CD4-positive, alpha-beta T cell treated with Interleukin-21 for 1 hour (primary cell): Measurements from ENCODE around the gene LENG8.
"Not testable (repeated sequence)": the region's sequence is repeated elsewhere in the genome, so short reads cannot be mapped to it uniquely, and the experiment has no call there.

Experiments used
- DNase-seq: peaks from one replicate; pipeline ENCODE4 v3.0.0-alpha.2; 2020

LENG8 gene

DNA sequence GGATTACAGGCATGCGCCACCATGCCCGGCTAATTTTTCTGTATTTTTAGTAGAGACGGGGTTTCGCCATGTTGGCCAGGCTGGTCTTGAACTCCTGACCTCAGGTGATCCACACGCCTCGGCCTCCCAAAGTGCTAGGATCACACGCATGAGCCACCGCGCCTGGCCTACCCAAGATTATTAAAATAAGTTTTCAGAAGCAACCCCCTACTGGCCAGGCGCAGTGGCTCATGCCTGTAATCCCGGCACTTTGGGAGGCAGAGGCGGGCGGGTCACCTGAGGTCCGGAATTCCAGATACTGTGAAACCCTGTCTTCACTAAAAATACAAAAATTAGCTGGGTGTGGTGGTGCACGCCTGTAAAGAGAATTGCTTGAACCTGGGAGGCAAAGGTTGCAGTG lies 2.6 kb upstream of the LENG8 start:
- DNase-seq = not testable (repeated sequence)

DNA sequence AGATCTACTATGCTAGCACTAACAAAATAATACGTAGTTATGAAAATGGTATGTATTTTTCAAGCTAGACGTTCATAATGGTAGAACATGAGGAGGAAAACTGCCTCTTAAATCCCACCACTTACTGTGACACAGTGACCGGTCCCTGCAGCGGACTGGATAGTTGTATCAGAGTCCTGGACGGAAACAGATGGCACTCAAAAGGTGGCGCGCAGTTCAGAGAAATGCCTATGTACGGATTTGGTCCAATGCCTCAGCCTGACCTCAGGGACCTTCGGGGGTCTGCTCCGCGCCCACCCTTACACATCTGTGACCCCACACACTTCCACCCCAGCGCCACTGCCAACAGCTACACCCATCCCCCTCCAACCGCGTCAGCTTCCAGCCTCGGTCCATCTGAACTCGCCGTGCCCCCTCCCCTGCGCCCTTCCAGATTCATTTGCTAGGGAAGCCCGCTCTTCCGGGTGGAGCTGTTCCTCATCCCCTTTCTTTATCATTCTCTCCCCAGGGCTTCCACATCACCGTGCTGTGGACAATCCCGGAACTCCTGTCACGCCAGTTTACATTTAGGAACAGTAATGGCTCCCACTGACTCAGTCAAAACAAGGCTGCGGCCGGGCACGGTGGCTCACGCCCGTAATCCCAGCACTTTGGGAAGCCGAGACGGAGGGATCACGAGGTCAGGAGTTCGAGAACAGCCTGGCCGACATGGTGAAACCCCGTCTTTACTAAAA lies 792 bp upstream of the LENG8 start:
- peak; percentile 53 for DNase-seq

DNA sequence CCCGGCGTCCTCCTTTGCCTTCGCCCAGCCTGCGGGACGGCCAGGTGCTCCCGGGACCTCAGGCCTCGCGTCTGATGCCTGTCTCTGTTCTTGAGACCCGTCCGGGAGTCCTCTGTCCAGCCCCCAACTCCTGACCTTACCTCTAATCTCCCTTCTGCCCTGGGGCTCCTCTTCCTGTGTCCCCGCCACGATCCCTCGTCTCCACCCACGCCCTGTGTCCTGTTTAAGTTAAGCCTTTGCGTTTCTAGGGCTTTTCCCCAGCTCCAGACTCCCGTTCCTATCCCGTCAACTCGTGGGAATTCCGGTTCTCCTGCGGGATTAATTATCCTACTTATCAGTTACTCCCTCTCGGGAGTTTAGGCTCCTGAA lies 686 bp downstream of the LENG8 start:
- DNase-seq = no peak

DNA sequence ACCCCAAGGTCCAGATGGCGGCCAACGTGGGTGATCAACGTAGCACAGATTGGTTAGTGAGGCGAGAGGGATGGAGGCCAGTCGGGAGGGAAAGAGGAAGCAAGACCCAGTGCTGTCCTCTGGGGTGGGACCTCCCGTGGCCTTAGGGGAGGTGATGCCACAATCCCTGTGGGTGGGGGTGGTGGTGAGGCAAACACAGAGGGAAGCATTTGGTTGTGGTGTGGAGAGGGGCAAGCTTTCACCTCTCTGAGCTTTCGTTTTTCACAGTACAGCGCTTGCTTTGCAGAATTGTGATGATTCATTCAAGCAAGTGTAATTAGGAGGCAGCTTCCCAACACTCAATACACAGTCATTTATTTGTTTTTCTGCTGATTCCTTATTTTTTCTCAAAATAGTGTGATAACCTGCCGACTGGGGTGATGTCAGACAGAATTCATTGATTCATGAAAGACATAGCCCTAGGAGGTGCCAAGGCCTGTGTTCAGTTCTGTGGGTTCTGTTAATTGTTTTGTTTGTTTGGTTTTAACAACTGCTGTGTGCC lies 2.4 kb downstream of the LENG8 start:
- DNase-seq = no peak

DNA sequence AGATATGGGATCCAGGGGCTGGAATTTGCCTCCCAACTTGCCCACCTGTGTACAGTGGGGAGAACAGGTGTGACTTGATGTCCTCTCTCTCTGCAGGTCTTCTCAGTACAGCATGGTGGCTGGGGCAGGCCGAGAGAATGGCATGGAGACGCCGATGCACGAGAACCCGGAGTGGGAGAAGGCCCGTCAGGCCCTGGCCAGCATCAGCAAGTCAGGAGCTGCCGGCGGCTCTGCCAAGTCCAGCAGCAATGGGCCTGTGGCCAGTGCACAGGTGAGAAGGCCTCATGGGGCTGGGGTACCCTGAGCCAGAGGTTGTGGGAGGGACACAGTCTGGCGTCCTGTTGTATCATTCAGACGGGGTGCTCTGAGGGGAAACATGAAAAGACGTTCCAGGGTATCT lies 3.0 kb downstream of the LENG8 start:
- no peak for DNase-seq

DNA sequence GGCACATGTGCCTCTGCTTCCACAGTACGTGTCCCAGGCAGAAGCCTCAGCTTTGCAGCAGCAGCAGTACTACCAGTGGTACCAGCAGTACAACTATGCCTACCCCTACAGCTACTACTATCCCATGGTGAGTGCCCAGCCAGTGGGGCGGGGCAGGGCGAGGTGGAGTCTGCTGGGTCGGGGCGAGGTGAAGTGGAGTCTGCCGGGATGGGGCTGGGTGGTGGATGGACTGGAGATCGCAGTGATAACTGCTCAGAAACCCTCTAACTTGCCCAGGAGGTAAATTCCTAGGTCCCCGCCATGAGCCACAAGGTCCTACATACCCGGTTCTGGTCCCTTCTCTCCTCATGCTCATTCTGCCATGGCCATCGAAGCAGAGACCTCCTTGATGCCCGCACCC lies 3.6 kb downstream of the LENG8 start:
- DNase-seq = no peak

DNA sequence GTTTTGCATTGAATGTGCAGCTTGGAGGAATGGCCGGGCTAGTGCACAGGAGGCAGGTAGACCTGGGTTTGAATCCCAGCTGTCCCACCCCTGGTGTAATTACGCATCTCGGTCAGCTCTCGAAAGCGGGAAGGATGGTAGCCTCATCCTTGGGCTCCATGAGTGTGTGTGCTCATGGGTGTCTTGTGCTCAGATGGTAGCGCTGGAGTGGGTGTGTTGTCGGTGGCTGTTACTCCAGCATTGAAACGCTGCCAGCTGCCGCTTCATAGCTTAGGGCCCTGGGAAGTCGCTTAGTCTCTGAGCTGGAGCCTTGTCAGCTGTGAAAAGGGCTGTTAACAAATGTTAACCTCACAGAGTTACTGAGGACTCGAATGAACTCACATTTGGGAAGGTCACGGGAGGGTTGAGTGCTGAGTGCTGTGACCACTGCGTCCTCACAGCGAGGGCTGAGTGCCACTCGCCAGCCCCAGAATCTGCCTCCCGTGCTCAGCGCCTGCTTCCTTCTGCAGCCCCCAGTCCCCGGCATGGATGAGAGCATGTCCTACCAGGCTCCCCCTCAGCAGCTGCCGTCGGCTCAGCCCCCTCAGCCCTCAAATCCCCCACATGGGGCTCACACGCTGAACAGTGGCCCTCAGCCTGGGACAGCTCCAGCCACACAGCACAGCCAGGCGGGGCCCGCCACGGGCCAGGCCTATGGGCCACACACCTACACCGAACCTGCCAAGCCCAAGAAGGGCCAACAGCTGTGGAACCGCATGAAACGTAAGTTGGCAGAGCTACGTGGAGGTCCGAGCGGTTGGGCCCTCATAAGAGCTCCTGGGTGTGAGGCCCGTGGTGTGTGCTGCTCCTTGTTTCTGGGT lies 5.2 kb downstream of the LENG8 start:
- no peak for DNase-seq

DNA sequence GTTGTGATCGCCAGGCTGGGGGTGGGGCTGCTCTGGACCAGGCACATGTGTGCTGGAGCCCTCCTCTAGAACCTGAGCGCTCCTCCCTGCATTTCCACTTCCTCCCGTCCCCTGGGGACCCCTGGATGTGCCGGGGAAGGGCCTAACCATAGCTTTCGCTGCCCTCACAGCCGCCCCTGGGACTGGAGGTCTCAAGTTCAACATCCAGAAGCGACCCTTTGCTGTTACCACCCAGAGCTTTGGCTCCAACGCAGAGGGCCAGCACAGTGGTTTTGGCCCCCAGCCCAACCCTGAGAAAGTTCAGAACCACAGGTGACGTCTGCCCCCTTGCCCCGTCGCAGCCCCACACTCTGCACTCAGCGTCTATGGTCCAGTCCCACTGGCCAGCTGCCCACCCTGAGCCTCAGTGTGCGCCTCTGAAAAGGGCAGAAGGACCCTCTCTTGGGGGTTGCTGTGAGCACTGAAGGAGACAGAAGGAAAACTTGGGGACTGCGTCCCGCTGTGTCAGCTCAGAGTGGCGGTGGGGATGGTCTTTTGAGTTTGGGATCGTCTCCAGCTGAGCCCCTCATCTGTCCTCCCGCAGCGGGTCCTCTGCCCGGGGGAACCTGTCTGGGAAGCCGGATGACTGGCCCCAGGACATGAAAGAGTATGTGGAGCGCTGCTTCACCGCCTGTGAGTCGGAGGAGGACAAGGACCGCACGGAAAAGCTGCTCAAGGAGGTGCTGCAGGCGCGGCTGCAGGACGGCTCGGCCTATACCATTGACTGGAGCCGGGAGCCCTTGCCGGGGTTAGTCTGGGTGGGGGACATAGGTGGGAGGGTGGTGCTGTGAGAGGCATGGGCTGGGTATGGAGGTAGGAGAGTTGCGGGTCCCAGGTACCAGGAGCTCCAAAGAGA lies 6.0 kb downstream of the LENG8 start:
- DNase-seq = no peak

DNA sequence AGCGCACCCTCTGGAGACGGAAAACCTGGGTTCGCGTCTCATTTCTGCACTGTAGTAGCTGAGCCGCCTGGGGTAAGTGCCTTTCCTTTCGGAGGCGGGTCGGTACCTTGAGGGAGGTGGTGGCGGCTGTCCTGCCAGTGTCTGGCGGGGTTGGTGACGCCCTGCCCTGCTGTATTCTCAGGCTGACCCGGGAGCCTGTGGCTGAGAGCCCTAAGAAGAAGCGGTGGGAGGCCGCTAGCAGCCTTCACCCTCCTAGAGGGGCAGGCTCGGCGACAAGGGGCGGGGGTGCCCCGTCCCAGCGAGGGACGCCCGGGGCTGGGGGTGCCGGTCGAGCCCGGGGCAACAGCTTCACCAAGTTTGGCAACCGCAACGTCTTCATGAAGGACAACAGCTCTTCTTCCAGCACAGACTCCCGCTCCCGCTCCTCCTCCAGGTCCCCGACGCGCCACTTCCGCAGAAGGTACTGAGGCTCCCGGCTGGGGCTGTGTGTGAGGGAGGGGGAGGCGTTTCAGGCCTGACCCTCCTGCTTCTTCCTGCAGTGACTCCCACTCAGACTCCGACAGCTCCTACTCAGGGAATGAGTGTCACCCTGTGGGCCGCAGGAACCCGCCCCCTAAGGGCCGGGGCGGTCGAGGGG lies 6.9 kb downstream of the LENG8 start:
- no peak for DNase-seq

DNA sequence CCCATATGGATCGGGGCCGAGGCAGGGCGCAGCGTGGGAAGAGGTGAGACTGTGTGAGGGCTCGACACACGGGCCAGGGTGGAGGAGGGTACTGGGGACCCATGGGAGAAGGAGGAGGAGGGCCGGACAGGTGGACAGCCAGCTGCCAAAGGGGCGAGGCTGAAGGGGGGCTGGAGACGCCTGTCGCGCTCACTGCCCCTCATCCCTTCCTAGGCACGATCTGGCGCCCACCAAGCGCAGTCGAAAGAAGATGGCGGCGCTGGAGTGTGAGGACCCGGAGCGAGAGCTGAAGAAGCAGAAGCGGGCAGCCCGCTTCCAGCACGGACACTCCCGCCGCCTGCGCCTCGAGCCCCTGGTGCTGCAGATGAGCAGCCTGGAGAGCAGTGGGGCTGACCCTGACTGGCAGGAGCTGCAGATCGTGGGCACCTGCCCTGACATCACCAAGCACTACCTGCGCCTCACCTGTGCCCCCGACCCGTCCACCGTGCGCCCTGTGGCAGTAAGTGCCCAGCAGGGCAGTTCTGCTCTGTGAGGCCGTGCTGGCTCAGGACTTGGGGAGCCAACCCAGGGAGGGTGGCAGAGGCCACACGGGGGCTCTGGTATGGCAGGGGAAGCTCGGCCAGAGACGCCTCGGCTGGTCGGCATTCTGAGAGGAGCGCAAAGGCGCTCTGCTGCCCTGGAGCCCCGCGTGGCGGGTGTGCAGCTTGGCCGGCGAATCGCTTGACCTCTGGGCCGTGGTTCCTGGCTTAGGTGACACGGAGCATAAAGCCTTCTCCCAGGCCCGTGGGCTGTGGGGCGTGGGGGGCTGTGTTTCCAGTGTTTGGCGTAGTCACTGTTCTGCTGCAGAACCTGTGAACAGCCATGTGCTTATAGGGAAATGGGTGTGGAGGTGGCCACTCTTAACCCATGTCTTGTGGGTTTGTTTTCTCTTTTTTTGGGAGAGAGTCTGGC lies 7.7 kb downstream of the LENG8 start:
- no peak for DNase-seq

DNA sequence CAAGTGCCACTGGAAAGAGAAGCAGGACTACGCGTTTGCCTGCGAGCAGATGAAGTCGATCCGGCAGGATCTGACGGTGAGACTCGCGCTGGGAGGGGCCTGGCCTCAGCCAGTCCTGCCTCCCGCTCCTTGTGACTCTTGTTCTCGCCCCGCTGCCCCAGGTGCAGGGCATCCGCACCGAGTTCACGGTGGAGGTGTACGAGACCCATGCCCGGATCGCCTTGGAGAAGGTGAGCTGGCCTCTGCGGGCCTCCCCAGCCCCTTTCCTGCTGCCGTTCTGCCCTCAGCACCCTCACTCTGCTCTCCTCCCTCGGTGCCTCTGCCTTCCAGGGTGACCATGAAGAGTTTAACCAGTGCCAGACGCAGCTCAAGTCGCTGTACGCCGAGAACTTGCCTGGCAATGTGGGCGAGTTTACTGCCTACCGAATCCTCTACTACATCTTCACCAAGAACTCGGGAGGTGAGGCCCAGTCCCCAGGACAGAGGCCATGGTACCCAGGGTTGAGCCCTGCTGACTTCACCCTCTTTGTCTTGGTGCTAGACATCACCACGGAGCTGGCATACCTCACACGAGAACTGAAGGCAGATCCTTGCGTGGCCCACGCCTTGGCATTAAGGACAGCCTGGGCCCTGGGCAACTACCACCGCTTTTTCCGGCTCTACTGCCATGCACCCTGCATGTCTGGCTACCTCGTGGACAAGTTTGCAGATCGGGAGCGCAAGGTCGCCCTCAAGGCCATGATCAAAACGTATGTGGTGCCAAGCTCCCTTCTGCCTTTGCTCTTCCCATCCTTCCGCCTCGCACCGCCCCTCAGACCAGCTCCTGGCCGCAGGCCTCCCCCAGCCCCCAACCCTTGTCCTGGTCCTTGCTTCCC lies 9.0 kb downstream of the LENG8 start:
- DNase-seq = no peak

DNA sequence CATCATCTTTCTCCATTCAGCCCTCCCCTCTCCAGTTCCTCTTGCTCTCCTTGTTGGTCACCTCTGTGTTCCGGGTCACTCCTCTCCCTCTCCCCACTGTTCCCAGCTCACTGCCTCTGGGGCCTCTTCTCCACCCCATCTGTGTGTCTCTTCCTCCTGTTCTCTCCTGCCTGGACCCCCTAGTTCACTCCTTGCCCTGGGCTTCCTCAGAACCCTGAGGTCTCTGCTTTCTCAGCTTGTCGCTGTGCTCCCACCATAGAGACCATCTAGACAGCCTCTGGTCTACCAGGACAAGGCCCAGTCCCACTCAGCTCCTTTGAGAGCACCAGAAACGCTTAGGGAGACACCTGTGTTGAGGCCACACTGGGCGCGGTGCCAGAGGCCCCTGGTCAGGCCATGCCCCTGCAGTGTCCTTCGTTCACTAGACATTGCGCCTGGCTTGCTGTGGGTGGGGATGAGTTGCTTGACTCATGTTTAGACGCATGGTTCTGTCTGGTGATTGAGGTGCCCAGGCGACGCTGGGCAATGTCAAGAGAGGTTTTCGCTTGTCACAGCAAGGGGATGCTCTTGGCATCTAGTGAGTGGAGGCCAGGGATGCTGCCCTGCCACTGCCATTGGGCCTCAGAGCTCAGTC lies 9.8 kb downstream of the LENG8 start:
- no peak for DNase-seq

DNA sequence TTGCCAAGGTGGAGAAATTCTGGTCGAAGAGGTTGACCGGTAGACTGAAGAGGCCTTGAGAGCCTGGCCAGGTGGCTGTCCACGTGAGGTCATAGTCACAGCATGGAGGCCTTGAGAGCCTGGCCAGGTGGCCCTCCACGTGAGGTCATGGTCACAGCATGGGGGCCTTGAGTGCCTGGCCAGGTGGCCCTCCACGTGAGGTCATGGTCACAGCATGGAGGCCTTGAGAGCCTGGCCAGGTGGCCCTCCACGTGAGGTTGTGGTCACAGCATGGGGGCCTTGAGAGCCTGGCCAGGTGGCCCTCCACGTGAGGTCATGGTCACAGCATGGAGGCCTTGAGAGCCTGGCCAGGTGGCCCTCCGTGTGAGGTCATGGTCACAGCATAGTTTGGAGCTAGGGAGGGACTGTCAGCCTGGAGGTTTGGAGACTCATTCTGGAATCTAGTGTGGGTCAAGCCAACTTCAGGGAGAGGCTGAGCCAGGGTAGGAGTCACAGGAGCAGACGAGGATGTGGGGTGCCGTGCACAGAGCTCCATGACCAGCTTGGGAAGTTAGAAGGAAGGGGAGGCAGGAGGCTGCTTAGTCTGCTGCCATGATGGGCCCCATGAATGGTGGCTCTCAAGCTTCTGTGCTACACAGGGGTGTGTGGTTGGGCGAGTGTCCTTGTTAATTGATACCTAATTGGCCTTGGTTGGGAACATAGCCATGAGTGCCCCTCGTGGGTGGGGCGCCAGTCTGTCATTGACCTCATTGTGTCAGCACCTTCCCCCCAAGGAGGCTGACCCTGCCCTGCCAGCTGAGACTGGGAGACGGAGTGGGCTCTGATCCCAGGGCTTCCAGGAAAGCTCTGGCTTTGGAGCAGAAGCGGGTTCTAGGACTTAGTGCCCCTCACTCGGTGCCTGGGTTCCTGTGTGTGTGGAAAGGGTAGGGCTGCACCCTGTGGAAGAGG lies 10.6 kb downstream of the LENG8 start:
- no peak for DNase-seq

DNA sequence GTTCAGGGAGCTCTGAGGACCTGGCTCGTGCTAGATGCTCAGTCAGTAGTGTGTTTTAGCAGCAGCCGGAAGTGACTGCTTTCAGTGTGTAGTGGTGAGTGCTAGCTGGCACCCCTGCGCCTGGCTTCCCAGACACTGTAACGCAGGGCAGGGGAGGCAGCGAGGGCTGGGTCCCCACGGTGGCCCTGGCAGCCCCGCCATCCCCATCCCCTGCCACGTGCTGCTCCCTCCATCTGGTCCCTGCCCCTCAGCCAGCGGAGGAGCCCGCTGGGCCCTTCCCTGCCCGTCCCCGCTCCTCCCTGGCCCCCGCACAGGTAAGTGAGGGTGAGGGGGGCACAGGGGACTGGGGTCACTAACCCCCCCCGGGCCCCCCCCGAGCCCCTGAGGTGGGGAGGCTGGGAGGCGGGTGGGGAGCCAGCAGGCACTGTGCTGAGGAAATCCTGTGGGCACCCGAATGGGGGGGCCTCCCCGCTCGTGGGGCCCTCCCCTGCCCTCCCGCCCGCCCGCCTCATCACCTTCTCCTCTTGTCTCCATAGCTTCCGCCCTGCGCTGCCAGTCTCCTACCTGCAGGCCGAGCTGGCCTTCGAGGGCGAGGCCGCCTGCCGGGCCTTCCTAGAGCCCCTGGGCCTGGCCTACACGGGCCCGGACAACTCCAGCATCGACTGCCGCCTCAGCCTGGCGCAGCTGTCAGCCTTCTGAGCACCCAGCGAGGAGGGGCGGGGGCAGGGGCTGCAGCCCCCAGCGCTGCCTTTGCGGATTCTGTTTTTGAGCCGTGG lies 11.4 kb downstream of the LENG8 start:
- DNase-seq = no peak

DNA sequence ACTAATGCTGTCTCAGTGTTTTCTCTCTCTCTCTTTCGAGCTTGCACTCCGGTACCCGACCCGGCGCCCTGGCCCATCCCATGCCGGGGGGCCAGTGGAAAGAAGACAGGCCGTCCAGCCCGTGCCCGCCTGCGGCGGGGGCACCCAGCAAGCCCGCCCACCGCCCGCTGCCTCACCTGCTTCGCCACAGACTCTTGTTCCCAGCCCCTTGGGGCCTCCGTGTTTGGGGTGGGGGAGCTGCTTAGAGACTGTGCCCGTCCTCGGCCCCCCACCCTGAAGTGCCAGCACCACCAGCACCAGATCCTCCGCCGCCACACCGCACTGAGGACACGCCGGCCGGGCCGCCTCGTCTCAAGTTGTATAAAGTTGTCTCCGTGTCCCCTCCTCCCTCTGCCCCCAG lies 12.2 kb downstream of the LENG8 start:
- no peak for DNase-seq

DNA sequence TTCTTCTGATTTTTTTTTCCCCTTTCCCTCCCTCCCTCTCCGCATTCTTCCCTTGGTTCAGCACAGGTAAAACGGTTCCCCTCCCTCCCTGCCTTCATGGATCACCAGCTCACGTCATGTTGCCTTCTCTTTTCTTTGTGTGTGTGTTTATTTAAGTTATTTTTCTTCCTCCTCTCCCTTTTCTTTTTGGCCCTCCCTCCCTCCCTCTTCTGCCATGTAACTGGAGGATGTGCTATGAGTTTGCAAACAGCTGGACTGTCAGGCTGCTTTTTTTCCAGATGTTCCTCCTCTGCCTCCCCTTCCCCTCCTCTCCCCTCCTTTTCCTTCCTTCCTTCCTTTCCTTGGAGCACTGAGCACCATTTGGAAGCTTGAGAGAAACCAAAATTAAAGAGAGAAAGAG lies 12.6 kb downstream of the LENG8 start:
- DNase-seq = no peak

DNA sequence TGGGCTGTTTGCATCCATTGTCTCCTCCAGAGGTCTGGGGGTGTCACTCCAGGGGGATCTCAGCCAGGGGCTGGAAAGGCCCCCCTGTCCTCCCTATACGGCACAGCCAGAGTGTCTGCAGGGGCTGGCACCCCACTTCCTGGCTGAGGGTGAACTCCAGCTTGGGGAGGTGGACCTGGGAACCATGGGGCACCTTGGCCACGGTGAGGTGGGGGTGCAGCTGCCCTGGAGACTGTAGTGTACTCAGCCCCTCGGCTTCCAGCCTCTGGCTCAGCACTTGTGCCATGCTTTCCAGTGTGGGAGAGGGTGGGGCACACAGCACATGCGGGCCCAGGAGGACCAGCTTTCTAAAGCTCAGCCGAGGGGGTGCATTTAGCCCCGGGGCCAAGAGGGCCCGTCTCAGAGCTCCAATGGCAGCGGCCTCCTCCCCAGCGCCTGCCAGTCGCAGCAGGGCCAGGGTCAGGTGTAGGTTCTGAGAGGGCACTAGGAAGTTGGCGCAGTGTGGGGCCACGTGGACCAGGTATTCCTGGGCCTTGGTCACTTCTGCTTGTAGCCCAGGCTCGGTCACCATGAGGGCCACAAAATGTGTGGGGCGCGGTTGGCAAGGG lies 13.2 kb downstream of the LENG8 start:
- no peak for DNase-seq
